NT2/D1 (cell line): ENCODE measurements around the gene CDKL4.

ENCODE experiments used
- DNase-seq: peaks from one replicate; pipeline ENCODE4 v3.0.0-alpha.2; 2011; ENCODE audit warnings: low read depth, low spot score
- H3K27me3 ChIP-seq: 2 replicates; pipeline ENCODE4 v1.6.0; 2011; ENCODE audit warnings: mild to moderate bottlenecking; ENCODE audit not compliant: insufficient read length, insufficient read depth
- H3K36me3 ChIP-seq: 2 replicates; pipeline ENCODE4 v1.6.1; 2011; ENCODE audit warnings: mild to moderate bottlenecking, low read length, mixed read lengths; ENCODE audit not compliant: insufficient read depth, insufficient read length
- H3K4me1 ChIP-seq: 2 replicates; pipeline ENCODE4 v1.5.1; 2011; ENCODE audit not compliant: insufficient read depth, insufficient read length
- H3K4me3 ChIP-seq: 2 replicates; pipeline ENCODE4 v1.5.1; 2011; ENCODE audit warnings: low read depth; ENCODE audit not compliant: insufficient read length
- H3K9ac ChIP-seq: 2 replicates; pipeline ENCODE4 v1.6.0; 2011; ENCODE audit warnings: low read depth; ENCODE audit not compliant: insufficient read length
- H3K9me3 ChIP-seq: 2 replicates; pipeline ENCODE4 v1.5.1; 2011; ENCODE audit warnings: mild to moderate bottlenecking, low read length; ENCODE audit not compliant: insufficient read depth
- SUZ12 ChIP-seq: IDR thresholded peaks from 2 replicates; pipeline ENCODE4 v1.6.1; 2011; ENCODE audit not compliant: insufficient read length, insufficient read depth; ENCODE audit errors: extremely low read depth
- YY1 ChIP-seq: IDR thresholded peaks from 2 replicates; pipeline ENCODE4 v1.6.1; 2011; ENCODE audit not compliant: insufficient read length, insufficient read depth
- ZNF274 ChIP-seq: IDR thresholded peaks from 2 replicates; pipeline ENCODE4 v1.6.1; 2011; ENCODE audit warnings: mild to moderate bottlenecking, low read depth, low read length

The CDKL4 gene

GRCh38 chr2:39218391-39218790 is 25.4 kb downstream of the CDKL4 start:
- Histone ChIP-seq H3K27me3 (no peaks in the 10 kb centered on the region), H3K9me3 (no peaks in the 10 kb centered on the region), H3K4me3 (no peak overlapping the region), H3K36me3 (no peaks in the 10 kb centered on the region), H3K4me1 (no peaks in the 10 kb centered on the region), H3K9ac (no peak overlapping the region)
- DNase-seq, result no peak
- TF ChIP-seq SUZ12 (no peak), ZNF274 (no peak), YY1 (no peak)

- DNase-seq, result no peak
- TF ChIP-seq YY1 (no peak), ZNF274 (no peak), SUZ12 (no peak)
- Histone ChIP-seq H3K27me3 (no peaks in the 10 kb centered on the region), H3K4me1 (no peaks in the 10 kb centered on the region), H3K9ac (no peak overlapping the region), H3K4me3 (no peak overlapping the region), H3K36me3 (no peaks in the 10 kb centered on the region), H3K9me3 (no peaks in the 10 kb centered on the region)
Measured at GRCh38 chr2:39217192-39217550, 26.6 kb downstream of the CDKL4 start.

- Histone ChIP-seq H3K4me1 (no peaks in the 10 kb centered on the region), H3K9ac (no peak overlapping the region), H3K4me3 (no peak overlapping the region), H3K27me3 (no peaks in the 10 kb centered on the region), H3K36me3 (no peaks in the 10 kb centered on the region), H3K9me3 (no peaks in the 10 kb centered on the region)
- DNase-seq, result no peak
- TF ChIP-seq SUZ12 (no peak), ZNF274 (no peak), YY1 (no peak)
Measured at GRCh38 chr2:39216346-39217191, 27.2 kb downstream of the CDKL4 start.

GRCh38 chr2:39215545-39215944 is 28.2 kb downstream of the CDKL4 start:
- TF ChIP-seq YY1 (no peak), ZNF274 (no peak), SUZ12 (no peak)
- no peak for DNase-seq
- no peaks in the 10 kb centered on the region for H3K27me3 ChIP-seq
- no peaks in the 10 kb centered on the region for H3K4me1 ChIP-seq
- no peak overlapping the region for H3K4me3 ChIP-seq
- no peaks in the 10 kb centered on the region for H3K36me3 ChIP-seq
- H3K9ac ChIP-seq, result no peak overlapping the region
- no peaks in the 10 kb centered on the region for H3K9me3 ChIP-seq

DNA sequence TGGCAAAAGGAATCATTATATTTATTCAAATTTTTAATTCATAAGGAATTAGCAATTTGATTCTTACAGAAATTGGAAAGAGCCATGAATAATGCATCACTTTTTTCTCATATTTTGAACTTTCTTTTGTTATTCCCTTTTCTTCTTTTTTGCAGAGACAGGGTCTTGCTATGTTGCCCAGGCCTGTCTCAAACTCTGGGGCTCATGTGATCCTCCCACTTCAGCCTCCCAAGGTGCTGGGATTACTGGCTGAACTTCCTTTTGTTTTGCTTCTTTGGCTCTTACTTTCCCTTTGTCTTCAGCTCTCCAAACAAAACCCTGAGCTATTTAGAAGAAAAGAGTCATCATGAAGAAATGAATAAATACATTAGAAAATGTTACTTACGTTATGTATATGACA is 30.8 kb downstream of the CDKL4 start:
- Histone ChIP-seq H3K9me3 (no peaks in the 10 kb centered on the region), H3K36me3 (no peaks in the 10 kb centered on the region), H3K4me3 (no peak overlapping the region), H3K9ac (no peak overlapping the region), H3K4me1 (no peaks in the 10 kb centered on the region), H3K27me3 (no peaks in the 10 kb centered on the region)
- no peak for TF ChIP-seq YY1
- no peak for TF ChIP-seq ZNF274
- no peak for TF ChIP-seq SUZ12
- DNase-seq, result no peak

- Histone ChIP-seq H3K9me3 (no peaks in the 10 kb centered on the region), H3K27me3 (no peaks in the 10 kb centered on the region), H3K4me3 (no peak overlapping the region), H3K36me3 (no peaks in the 10 kb centered on the region), H3K4me1 (no peaks in the 10 kb centered on the region), H3K9ac (no peak overlapping the region)
- no peak for TF ChIP-seq ZNF274
- TF ChIP-seq YY1, result no peak
- no peak for TF ChIP-seq SUZ12
- DNase-seq, result no peak
Measured at GRCh38 chr2:39210846-39211245, 32.9 kb downstream of the CDKL4 start.

- Histone ChIP-seq H3K36me3 (no peaks in the 10 kb centered on the region), H3K4me3 (no peak overlapping the region), H3K27me3 (no peaks in the 10 kb centered on the region), H3K9ac (no peak overlapping the region), H3K9me3 (no peaks in the 10 kb centered on the region), H3K4me1 (no peaks in the 10 kb centered on the region)
- no peak for DNase-seq
- TF ChIP-seq SUZ12 (no peak), ZNF274 (no peak), YY1 (no peak)
Measured at GRCh38 chr2:39203382-39203781, 40.4 kb downstream of the CDKL4 start.
